Thyroid gland (tissue), 4 donors: ENCODE measurements around the gene LYPD6.

Experiments used
- POLR2A ChIP-seq, 2 donors: fragments of 450-650 bp; IDR thresholded peaks; one replicate each; pipeline ENCODE4 v1.6.1; 2017; ENCODE audit warnings: antibody characterized with exemption in 2 of 2, mild to moderate bottlenecking in 2 of 2, moderate library complexity in 1 of 2
- TF ChIP-seq, protein P1 (sequence below), 6 experiments: fragments of 200-600 bp in 3 of 6; fragments of 450-650 bp in 3 of 6; sonication (generic) in 3 of 6; IDR thresholded peaks; one replicate each; pipeline ENCODE4 v1.5.1; 2016 to 2019; ENCODE audit warnings: antibody characterized with exemption in 6 of 6, mild to moderate bottlenecking in 2 of 6, inconsistent platforms in 1 of 6, moderate library complexity in 1 of 6

DNA sequence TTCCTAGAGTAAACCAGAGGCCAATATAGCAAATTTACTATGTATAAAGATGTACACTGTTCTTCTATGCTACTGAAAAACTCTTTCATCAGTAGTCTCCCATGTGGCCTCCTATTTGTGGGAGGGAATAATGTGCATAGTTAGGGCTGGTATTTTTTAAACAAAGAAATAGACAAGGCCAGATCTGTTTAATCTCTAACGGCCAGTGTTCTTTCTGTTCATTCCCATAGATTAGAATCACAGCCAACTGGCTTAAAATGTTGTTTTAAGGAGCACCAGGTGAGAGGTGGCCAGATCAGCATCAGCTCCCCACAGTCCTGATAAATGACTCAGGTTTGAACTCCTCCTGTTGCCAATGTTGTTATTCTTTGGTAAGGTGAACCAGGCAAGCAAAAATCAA, 12.1 kb downstream of the LYPD6 start:
- TF ChIP-seq POLR2A (IDR thresholded peaks at IDR 0.05) = no peak
- TF ChIP-seq, protein P1, sequence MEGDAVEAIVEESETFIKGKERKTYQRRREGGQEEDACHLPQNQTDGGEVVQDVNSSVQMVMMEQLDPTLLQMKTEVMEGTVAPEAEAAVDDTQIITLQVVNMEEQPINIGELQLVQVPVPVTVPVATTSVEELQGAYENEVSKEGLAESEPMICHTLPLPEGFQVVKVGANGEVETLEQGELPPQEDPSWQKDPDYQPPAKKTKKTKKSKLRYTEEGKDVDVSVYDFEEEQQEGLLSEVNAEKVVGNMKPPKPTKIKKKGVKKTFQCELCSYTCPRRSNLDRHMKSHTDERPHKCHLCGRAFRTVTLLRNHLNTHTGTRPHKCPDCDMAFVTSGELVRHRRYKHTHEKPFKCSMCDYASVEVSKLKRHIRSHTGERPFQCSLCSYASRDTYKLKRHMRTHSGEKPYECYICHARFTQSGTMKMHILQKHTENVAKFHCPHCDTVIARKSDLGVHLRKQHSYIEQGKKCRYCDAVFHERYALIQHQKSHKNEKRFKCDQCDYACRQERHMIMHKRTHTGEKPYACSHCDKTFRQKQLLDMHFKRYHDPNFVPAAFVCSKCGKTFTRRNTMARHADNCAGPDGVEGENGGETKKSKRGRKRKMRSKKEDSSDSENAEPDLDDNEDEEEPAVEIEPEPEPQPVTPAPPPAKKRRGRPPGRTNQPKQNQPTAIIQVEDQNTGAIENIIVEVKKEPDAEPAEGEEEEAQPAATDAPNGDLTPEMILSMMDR (IDR thresholded peaks at IDR 0.05) = no peak
